ENCODE results near the gene COL20A1. TPM values are rescaled to one million over a fixed set of nuclear protein-coding genes. Genes with fewer than 3 reads are reported as not detected.

The COL20A1 gene
- polyA plus RNA-seq, 2 of the 4 experiments (the other 2 are of a cell fraction) = 0.21 to 0.93 TPM

DNA sequence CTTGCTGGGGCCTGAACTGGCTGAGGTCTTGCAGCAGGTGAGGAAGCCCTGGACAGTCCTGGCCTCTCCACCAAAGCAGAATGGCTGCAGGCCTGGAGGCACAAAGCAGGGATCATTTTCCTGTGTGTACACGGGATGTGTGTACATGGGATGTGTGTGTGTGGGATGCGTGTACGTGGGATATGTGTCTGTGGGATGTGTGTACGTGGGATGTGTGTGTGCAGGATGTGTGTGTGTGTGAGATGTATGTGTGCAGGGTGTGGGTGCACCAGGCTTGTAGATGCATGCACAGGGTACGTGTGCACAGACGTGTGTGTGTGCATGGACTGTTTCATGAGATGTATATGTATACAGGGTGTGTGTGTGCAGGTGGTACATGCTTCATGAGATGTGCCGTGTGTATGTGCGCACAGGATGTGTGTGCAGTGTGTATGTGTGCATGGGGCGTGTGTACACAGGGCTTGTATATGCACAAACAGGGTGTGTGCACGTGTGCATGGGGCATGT, 76.1 kb downstream of the COL20A1 start:
- ATAC-seq = no peak
- WGBS (ENCODE audit: missing lambda C conversion rate) = 49% methylated on average over 10 of the region's 10 CpGs
- H3K27ac ChIP-seq = no peak overlapping the region
- ChIA-PET POLR2A (no interaction called here), CTCF (interaction anchor here (1.0 to 5.5 kb wide), 2 partner anchors 13 to 59 kb away, joined by 3 to 30 read pairs; no protein-coding TSS in a partner anchor)
- no peak for DNase-seq (ENCODE audit: low read depth in 1 of 2, low spot score in 1 of 2)
- TF ChIP-seq BHLHE40 (IDR thresholded peaks at IDR 0.05; ENCODE audit: low read depth, low read length) = no peak
- no peak for TF ChIP-seq CBX2 (IDR thresholded peaks at IDR 0.05; ENCODE audit: borderline replicate concordance, low read depth)
- TF ChIP-seq, protein P1, sequence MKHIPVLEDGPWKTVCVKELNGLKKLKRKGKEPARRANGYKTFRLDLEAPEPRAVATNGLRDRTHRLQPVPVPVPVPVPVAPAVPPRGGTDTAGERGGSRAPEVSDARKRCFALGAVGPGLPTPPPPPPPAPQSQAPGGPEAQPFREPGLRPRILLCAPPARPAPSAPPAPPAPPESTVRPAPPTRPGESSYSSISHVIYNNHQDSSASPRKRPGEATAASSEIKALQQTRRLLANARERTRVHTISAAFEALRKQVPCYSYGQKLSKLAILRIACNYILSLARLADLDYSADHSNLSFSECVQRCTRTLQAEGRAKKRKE (CRISPR knock-in tag; IDR thresholded peaks at IDR 0.05; ENCODE audit: low read depth) = no peak
- TF ChIP-seq NPAS2 (CRISPR knock-in tag; IDR thresholded peaks at IDR 0.05; ENCODE audit: borderline replicate concordance) = no peak
- no peak for TF ChIP-seq HEYL (CRISPR knock-in tag; IDR thresholded peaks at IDR 0.05)
- TF ChIP-seq RFX5 (IDR thresholded peaks at IDR 0.05) = no peak
- no peak for TF ChIP-seq CEBPB (IDR thresholded peaks at IDR 0.05)
- TF ChIP-seq NFE2L2 (conservative IDR thresholded peaks at IDR 0.05; ENCODE audit: low read length) = no peak
- TF ChIP-seq ZNF302 (CRISPR knock-in tag; IDR thresholded peaks at IDR 0.05) = no peak
- no peak for TF ChIP-seq FOXS1 (CRISPR knock-in tag; IDR thresholded peaks at IDR 0.05)
- no peak for TF ChIP-seq CBX8 (IDR thresholded peaks at IDR 0.05)
- TF ChIP-seq, protein P2, sequence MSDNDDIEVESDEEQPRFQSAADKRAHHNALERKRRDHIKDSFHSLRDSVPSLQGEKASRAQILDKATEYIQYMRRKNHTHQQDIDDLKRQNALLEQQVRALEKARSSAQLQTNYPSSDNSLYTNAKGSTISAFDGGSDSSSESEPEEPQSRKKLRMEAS (IDR thresholded peaks at IDR 0.05) = no peak
- no peak for TF ChIP-seq EHMT2 (IDR thresholded peaks at IDR 0.05; ENCODE audit: low read depth)
- TF ChIP-seq, protein P3, sequence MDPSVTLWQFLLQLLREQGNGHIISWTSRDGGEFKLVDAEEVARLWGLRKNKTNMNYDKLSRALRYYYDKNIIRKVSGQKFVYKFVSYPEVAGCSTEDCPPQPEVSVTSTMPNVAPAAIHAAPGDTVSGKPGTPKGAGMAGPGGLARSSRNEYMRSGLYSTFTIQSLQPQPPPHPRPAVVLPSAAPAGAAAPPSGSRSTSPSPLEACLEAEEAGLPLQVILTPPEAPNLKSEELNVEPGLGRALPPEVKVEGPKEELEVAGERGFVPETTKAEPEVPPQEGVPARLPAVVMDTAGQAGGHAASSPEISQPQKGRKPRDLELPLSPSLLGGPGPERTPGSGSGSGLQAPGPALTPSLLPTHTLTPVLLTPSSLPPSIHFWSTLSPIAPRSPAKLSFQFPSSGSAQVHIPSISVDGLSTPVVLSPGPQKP (IDR thresholded peaks at IDR 0.05; ENCODE audit: low read depth, low read length) = no peak
- TF ChIP-seq HOXB5 (CRISPR knock-in tag; IDR thresholded peaks at IDR 0.05) = no peak
- TF ChIP-seq CHD2 (IDR thresholded peaks at IDR 0.05; ENCODE audit: low read length, partially characterized antibody) = no peak
- no peaks in the 10 kb centered on the region for H3K9me3 ChIP-seq
- no peak overlapping the region for H3K4me2 ChIP-seq
- H3K4me3 ChIP-seq = no peak overlapping the region
- H3K4me1 ChIP-seq = no peaks in the 10 kb centered on the region
- no peak for FAIRE-seq

DNA sequence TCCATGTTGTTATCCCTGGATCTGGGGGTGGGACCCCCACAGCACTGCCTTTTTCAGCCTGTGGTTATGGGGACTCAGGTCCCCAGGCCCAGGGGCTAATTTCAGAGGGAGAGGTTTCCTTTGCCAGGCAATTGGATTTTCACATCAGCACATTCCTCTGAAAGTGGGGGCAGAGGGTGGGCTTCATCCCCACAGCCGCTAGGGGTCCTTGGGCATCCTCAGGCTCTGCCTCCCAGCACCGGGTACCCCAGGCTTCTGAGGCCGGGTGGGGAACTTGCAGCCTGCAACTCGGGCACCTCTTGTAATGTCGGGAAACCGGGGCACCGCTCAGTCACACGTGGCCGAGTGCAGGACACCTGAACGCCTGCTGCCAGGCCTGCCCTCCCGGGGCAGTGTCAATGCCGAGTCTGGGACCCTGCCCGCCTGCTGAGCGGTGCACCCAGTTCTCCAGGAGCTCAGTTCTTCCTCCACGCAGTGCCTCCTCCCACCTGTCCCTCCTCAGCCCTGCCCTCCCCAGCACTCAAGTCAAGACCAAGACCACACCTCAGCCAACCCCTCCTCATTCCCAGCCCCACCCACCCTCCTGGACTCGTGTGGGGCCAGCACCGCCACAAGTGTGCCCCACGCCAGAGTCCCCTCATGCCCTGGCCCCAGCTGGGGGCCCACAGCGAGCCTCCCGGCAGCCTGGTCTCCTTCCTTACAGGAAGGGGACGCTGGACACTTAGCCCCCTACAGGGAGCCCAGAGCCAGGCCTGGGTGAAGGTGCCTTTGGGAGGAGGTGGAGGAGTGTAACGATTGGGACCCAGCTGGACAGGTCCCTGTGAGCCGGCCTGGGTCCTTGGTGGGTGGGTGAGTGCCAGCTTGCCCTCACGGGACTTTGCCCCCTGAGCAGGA, 77.0 kb downstream of the COL20A1 start:
- H3K27ac ChIP-seq = no peak overlapping the region
- TF ChIP-seq SMC3 (IDR thresholded peaks at IDR 0.05) = no peak
- TF ChIP-seq SREBF2 (IDR thresholded peaks at IDR 0.05) = no peak
- no peak for TF ChIP-seq MAFK (IDR thresholded peaks at IDR 0.05; ENCODE audit: partially characterized antibody)
- TF ChIP-seq CBX2 (IDR thresholded peaks at IDR 0.05; ENCODE audit: borderline replicate concordance, low read depth) = no peak
- no peak for TF ChIP-seq POLR2AphosphoS2 (conservative IDR thresholded peaks at IDR 0.05; ENCODE audit: low read length)
- no peak for TF ChIP-seq CEBPB (IDR thresholded peaks at IDR 0.05)
- FAIRE-seq (no peak), ATAC-seq (no peak), DNase-seq (ENCODE audit: low read depth in 1 of 2, low spot score in 1 of 2) (no peak)
- WGBS (ENCODE audit: missing lambda C conversion rate) = 25% methylated on average over 13 of the region's 24 CpGs
- ChIA-PET CTCF (interaction anchor here (1.2 to 5.5 kb wide), 3 partner anchors 12 to 147 kb away, joined by 3 to 30 read pairs (median 3); no protein-coding TSS in a partner anchor), POLR2A (no interaction called here)
- no peak overlapping the region for H3K4me3 ChIP-seq
- no peak overlapping the region for H3K4me2 ChIP-seq
- no peaks in the 10 kb centered on the region for H3K4me1 ChIP-seq
- H3K9me3 ChIP-seq = no peaks in the 10 kb centered on the region

DNA sequence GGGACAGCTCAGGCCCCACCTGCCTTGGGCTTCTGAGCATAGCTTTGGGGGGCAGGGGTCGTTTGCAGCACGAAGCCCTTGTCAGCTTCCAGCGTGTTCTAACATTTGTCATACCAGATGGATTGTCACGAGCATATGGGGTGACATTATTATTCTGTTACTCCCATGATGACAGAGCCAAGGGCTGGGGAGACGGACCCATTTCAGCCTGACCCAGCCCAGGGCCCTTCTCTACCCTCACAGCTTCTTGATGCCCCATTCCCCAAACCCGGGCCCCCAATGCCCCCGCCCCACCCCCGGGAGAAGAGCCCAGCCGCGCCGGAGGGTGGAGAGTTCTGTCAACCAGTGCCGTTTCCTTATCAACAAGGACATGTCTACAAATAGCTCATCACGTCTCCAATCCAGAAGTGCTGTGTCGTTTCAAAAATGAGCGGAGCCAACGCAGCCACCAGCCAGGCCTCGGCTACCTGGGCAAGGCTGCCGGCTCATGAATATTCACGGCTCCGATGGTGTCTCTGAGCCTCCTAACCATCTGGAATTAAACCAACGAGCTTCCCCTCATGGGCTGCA, 77.7 kb downstream of the COL20A1 start:
- no peaks in the 10 kb centered on the region for H3K9me3 ChIP-seq
- no peak for DNase-seq (ENCODE audit: low read depth in 1 of 2, low spot score in 1 of 2)
- no peak overlapping the region for H3K27ac ChIP-seq
- POLR2A ChIA-PET = no interaction called here
- no peak overlapping the region for H3K4me3 ChIP-seq
- no peaks in the 10 kb centered on the region for H3K4me1 ChIP-seq
- 48% methylated on average over 21 of the region's 21 CpGs for WGBS (ENCODE audit: missing lambda C conversion rate)
- H3K4me2 ChIP-seq = no peak overlapping the region
- no peak for ATAC-seq
- CTCF ChIA-PET = interaction anchor here (0.7 to 5.5 kb wide), 4 partner anchors 11 to 713 kb away, joined by 3 to 30 read pairs (median 3); no protein-coding TSS in a partner anchor
- FAIRE-seq = no peak
- TF ChIP-seq, protein P4, sequence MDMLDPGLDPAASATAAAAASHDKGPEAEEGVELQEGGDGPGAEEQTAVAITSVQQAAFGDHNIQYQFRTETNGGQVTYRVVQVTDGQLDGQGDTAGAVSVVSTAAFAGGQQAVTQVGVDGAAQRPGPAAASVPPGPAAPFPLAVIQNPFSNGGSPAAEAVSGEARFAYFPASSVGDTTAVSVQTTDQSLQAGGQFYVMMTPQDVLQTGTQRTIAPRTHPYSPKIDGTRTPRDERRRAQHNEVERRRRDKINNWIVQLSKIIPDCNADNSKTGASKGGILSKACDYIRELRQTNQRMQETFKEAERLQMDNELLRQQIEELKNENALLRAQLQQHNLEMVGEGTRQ (IDR thresholded peaks at IDR 0.05) = no peak
- no peak for TF ChIP-seq RARB (CRISPR knock-in tag; IDR thresholded peaks at IDR 0.05)
- TF ChIP-seq KDM5A (IDR thresholded peaks at IDR 0.05) = no peak
- no peak for TF ChIP-seq RFX5 (IDR thresholded peaks at IDR 0.05)
- TF ChIP-seq, protein P3 (IDR thresholded peaks at IDR 0.05; ENCODE audit: low read depth, low read length) = no peak
- TF ChIP-seq, protein P5, sequence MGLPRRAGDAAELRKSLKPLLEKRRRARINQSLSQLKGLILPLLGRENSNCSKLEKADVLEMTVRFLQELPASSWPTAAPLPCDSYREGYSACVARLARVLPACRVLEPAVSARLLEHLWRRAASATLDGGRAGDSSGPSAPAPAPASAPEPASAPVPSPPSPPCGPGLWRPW (IDR thresholded peaks at IDR 0.05) = no peak
- no peak for TF ChIP-seq JUNB (IDR thresholded peaks at IDR 0.05)
- no peak for TF ChIP-seq RNF2 (IDR thresholded peaks at IDR 0.05; ENCODE audit: borderline replicate concordance, low read depth)
- TF ChIP-seq, protein P6, sequence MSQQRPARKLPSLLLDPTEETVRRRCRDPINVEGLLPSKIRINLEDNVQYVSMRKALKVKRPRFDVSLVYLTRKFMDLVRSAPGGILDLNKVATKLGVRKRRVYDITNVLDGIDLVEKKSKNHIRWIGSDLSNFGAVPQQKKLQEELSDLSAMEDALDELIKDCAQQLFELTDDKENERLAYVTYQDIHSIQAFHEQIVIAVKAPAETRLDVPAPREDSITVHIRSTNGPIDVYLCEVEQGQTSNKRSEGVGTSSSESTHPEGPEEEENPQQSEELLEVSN (IDR thresholded peaks at IDR 0.05; ENCODE audit: borderline replicate concordance, low read depth) = no peak
- TF ChIP-seq FOXS1 (CRISPR knock-in tag; IDR thresholded peaks at IDR 0.05) = no peak

Measured in A549 (cell line).